ENCODE measurements around the gene MRTFA.

GRCh38 chr22:40433416-40434090 is 203.0 kb downstream of the MRTFA start:
- TF ChIP-seq POLR2A (IDR thresholded peaks at IDR 0.05; ENCODE audit: low read length) (no peak), GATA1 (IDR thresholded peaks at IDR 0.05; ENCODE audit: low read depth, low read length) (no peak)

All from erythroblast (primary cell).